Ovary (tissue), 3 donors: Measurements from ENCODE around the gene CLCNKB.

Source experiments
- CTCF ChIP-seq, 3 donors: fragments of 450-650 bp in 2 of 3; fragments of 200-600 bp in 1 of 3; IDR thresholded peaks; one replicate each; pipeline versions ENCODE4 v1.5.1 to v1.8.0; 2016 to 2022; ENCODE audit warnings: antibody characterized with exemption in 3 of 3, mild to moderate bottlenecking in 1 of 3
- EP300 ChIP-seq: sonication (generic); formaldehyde crosslinking; IDR thresholded peaks from one replicate; pipeline ENCODE4 v1.6.1; 2017; ENCODE audit warnings: antibody characterized with exemption
- POLR2A ChIP-seq: fragments of 450-650 bp; IDR thresholded peaks from one replicate; pipeline ENCODE4 v1.6.1; 2017; ENCODE audit warnings: antibody characterized with exemption, mild to moderate bottlenecking, moderate library complexity
- donor health status: DM: no; HTN: no; CAD: no.

GRCh38 chr1:16050328-16050727 is 6.7 kb downstream of the CLCNKB start:
- TF ChIP-seq CTCF (IDR thresholded peaks at IDR 0.05) (no peak), EP300 (no peak), POLR2A (no peak)
